Measurements from ENCODE around the gene PLEKHH2. TPM values are rescaled to one million over a fixed set of nuclear protein-coding genes. Genes with fewer than 3 reads are reported as not detected.

The PLEKHH2 gene
- total RNA-seq: 0.07 and 0.11 TPM in 2 replicates

DNA sequence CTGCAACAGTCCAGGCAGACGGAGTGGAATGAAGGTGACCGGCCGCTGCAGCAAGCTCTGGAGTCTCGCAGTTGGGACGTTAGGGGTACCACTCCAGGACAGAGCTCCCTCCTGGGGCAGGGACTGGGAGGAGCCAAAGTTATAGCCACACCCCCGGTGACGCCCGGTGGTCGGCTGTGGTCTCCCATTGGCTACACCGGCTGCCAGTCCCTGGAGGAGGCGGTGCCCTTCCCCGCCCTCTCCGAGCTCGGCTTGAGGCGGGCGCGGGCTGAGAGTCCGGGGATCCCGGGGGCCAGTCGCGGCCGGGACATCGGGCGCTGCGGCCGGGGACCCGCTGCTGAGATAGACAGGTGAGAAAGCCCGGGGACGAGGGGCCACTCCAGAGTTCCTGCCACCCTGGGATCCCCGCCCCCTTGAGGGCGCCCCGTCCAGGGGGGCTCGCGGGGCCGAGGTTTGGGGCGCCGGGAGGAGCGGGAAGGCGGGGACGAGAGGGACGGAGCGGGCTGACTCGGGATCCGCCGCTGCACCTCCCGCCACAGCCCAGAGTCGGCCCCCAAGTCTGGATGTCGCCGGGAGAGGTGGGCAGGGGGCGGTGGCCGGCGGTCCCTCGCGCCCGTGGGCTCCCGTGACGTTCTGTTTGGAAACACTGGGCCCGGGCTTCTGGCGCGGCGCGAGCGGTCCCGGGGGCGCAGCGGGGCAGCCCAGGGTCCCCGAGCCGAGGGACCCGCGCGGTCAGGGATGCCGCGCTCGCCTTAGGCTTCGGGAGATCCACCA lies at the start of gene PLEKHH2:
Gene PLEKHH2, plus strand, starts transcription at position 231 of the 774 bp plus-strand sequence. CDS start 7,414 bp downstream, outside the sequence.
- Mint-ChIP-seq H3K27ac (no peak within 1 kb of the TSS), H3K36me3 (ENCODE audit: low read depth) (no peaks in the 10 kb centered on the region)
- intact Hi-C loops (cut with micrococcal nuclease): loop anchor here (1.0 to 10.0 kb wide), 2 partner anchors 138 to 410 kb away; partner anchors contain the start of gene DYNC2LI1

GRCh38 chr2:43592443-43592842 lies 44.6 kb upstream of the PLEKHH2 start:
- Mint-ChIP-seq H3K9me3 (no peaks in the 10 kb centered on the region), H3K4me1 (peaks cover 27% of the 10 kb centered on the region), H3K36me3 (ENCODE audit: low read depth) (peaks cover 48% of the 10 kb centered on the region), H3K4me3 (no peak overlapping the region), H3K27ac (no peak overlapping the region), H3K27me3 (no peaks in the 10 kb centered on the region)
- POLR2A ChIA-PET: no interaction called here
- DNase-seq (no peak), ATAC-seq (ENCODE audit: low read depth) (no peak)
- no peak for TF ChIP-seq CTCF (IDR thresholded peaks at IDR 0.05)
- intact Hi-C loops (cut with micrococcal nuclease): no loop called here
- CTCF ChIA-PET: no interaction called here

More for the DNA sequence above, at the start of gene PLEKHH2:
- ATAC-seq (ENCODE audit: low read depth) (peak; percentile 100), DNase-seq (peak; percentile 73)
- Mint-ChIP-seq H3K27me3 (peaks cover 40% of the 10 kb centered on the region), H3K4me3 (peak within 1 kb of the TSS; percentile 81), H3K9me3 (peaks cover 3% of the 10 kb centered on the region), H3K4me1 (peaks cover 13% of the 10 kb centered on the region)
- TF ChIP-seq CTCF (IDR thresholded peaks at IDR 0.05): no peak
- ChIA-PET POLR2A (interaction anchor here (0.7 to 1.0 kb wide), 2 partner anchors 41 to 59 kb away, joined by 3 to 7 read pairs; partner anchors contain the start of gene THADA), CTCF (interaction anchor here (0.7 kb wide), 1 partner anchor 1098 kb away, joined by 3 read pairs; no protein-coding TSS in a partner anchor)

- CTCF ChIA-PET: no interaction called here
- DNase-seq: no peak
- Mint-ChIP-seq H3K4me3 (no peak overlapping the region), H3K4me1 (peaks cover 27% of the 10 kb centered on the region), H3K9me3 (no peaks in the 10 kb centered on the region), H3K27me3 (no peaks in the 10 kb centered on the region), H3K36me3 (ENCODE audit: low read depth) (peaks cover 41% of the 10 kb centered on the region), H3K27ac (no peak overlapping the region)
- intact Hi-C loops (cut with micrococcal nuclease): no loop called here
- ATAC-seq (ENCODE audit: low read depth): no peak
- TF ChIP-seq CTCF (IDR thresholded peaks at IDR 0.05): no peak
- POLR2A ChIA-PET: interaction anchor here (0.7 to 1.4 kb wide), 2 partner anchors 16 to 179 kb away, joined by 4 read pairs; no protein-coding TSS in a partner anchor
These were observed 43.8 kb upstream of the PLEKHH2 start for GRCh38 chr2:43593254-43593653.

DNA sequence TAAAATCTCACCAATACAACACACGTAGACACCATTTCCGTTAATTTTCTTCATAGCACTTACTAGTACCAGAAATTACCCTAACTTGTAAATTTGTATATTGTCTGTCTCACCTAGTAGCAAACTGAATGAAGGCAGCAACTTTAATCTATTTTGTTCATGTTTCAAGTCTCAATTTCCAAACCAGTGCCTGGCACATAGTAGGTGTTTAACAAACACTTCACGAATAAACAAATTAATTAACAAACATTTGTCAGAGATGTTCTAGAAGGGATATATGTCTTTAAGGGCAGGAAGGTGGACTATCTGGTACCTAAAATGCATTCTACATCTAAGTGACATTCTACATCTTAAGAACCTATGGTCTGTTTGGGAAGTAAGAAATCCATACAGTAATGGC lies 42.2 kb upstream of the PLEKHH2 start:
- ChIA-PET POLR2A (interaction anchor here (1.8 kb wide), 1 partner anchor 802 kb away, joined by 4 read pairs; the partner anchor contains the start of gene HAAO), CTCF (no interaction called here)
- peaks cover 33% of the 10 kb centered on the region for H3K36me3 Mint-ChIP-seq (ENCODE audit: low read depth)
- H3K4me1 Mint-ChIP-seq: peaks cover 27% of the 10 kb centered on the region
- ATAC-seq (ENCODE audit: low read depth): no peak
- peak overlapping the region; percentile 95 for H3K27ac Mint-ChIP-seq
- peak overlapping the region; percentile 97 for H3K4me3 Mint-ChIP-seq
- no peaks in the 10 kb centered on the region for H3K9me3 Mint-ChIP-seq
- H3K27me3 Mint-ChIP-seq: no peaks in the 10 kb centered on the region
- DNase-seq: no peak
- TF ChIP-seq CTCF (IDR thresholded peaks at IDR 0.05): no peak
- intact Hi-C loops (cut with micrococcal nuclease): loop anchor here (5.0 kb wide), 2 partner anchors 572 to 767 kb away; partner anchors contain the start of genes CAMKMT, PPM1B and PREPL
